ENCODE data around the gene KIF2C. TPM values are rescaled to one million over a fixed set of nuclear protein-coding genes. Genes with fewer than 3 reads are reported as not detected.
"Not testable (repeated sequence)": the region's sequence is repeated elsewhere in the genome, so short reads cannot be mapped to it uniquely, and the experiment has no call there.

KIF2C gene
- total and polyA plus RNA-seq, 2 of the 4 experiments (the other 2 are of a cell fraction): 31.6 to 45.0 TPM

- H3K9ac ChIP-seq (ENCODE audit: low read depth, low read length); H3K9me3 ChIP-seq (ENCODE audit: control insufficient read depth, insufficient read depth, low read length); H3K18ac ChIP-seq (ENCODE audit: low read depth, low read length); H3K14ac ChIP-seq (replicated peaks; ENCODE audit: low read depth, low read length); H3K36me3 ChIP-seq (ENCODE audit: control insufficient read depth, insufficient read depth, low read length); H3K27ac ChIP-seq (ENCODE audit: insufficient read depth, low read length); H2BK120ac ChIP-seq (ENCODE audit: low read depth, low read length); H3K4ac ChIP-seq (ENCODE audit: low read depth, low read length); BruUV-seq (replicated peaks); H3K4me3 ChIP-seq (ENCODE audit: insufficient read depth, low read depth, low read length); ATAC-seq (ENCODE audit: low read depth); dilution Hi-C loops (cut with HindIII; ENCODE audit: low sequenced_read_pairs, unreplicated experiment); H4K91ac ChIP-seq (ENCODE audit: insufficient read depth, low read depth, low read length); H4K5ac ChIP-seq (ENCODE audit: low read depth, low read length); H2BK5ac ChIP-seq (ENCODE audit: low read depth, low read length, poor library complexity, severe bottlenecking); H3K27me3 ChIP-seq (ENCODE audit: control insufficient read depth, insufficient read depth, low read length); H3K23ac ChIP-seq (ENCODE audit: low read depth, low read length); H2AFZ ChIP-seq (replicated peaks; ENCODE audit: low read length, poor library complexity); H2BK15ac ChIP-seq (ENCODE audit: low read depth, low read length); CTCF ChIA-PET; H4K8ac ChIP-seq (ENCODE audit: low read depth in 2 of 2, low read length in 2 of 2); H3K56ac ChIP-seq (ENCODE audit: extremely low read depth, insufficient read depth, low read length); in situ Hi-C loops (cut with MboI; ENCODE audit: low sequenced_read_pairs); H2AK5ac ChIP-seq (ENCODE audit: low read depth, low read length); DNase-seq; POLR2A ChIA-PET (ENCODE audit: unreplicated experiment); H3K9me1 ChIP-seq (ENCODE audit: insufficient read depth, low read length); H3K4me2 ChIP-seq (ENCODE audit: low read depth, low read length); H2AK9ac ChIP-seq (replicated peaks; ENCODE audit: low read depth, low read length, poor library complexity); H2BK20ac ChIP-seq (ENCODE audit: low read depth, low read length): not testable (repeated sequence)
- intact Hi-C loops (cut with micrococcal nuclease): loop anchor here (2.0 kb wide), 1 partner anchor 21 kb away; no protein-coding TSS in a partner anchor
- peaks cover 11 to 15% of the 10 kb centered on the region in 2 experiments; a peak in 3 of 4 replicates for H3K79me1 ChIP-seq (ENCODE audit: low read depth in 1 of 2, low read length in 2 of 2)
- 89% methylated on average over 4 of the region's 8 CpGs; no CpG with 5 or more reads in 1 of the 2 experiments for WGBS, 2 experiments (ENCODE audit: extremely low coverage in 2 of 2, insufficient read length in 1 of 2)
- peaks cover 19% of the 10 kb centered on the region for H4K20me1 ChIP-seq (ENCODE audit: insufficient read depth, low read length)
- peaks cover 11% of the 10 kb centered on the region for H3K4me1 ChIP-seq (ENCODE audit: control insufficient read depth, insufficient read depth, low read length)
Measured at GRCh38 chr1:44797886-44798285, 58.2 kb downstream of the KIF2C start.

Data from IMR-90 (cell line).